Stimulated activated CD8-positive, alpha-beta memory T cell treated with anti-CD3 and anti-CD28 coated beads, Interleukin-4, amount 100 ng/mL, for 4 hours (primary cell): ENCODE data around the gene KRTAP19-2.
"Not testable (repeated sequence)": the region's sequence is repeated elsewhere in the genome, so short reads cannot be mapped to it uniquely, and the experiment has no call there.

ENCODE experiments used
- DNase-seq, 2 donors: peaks; one replicate each; pipeline ENCODE4 v3.0.0-alpha.2; 2020; ENCODE audit warnings: low read depth in 2 of 2, low spot score in 1 of 2

KRTAP19-2 gene

DNA sequence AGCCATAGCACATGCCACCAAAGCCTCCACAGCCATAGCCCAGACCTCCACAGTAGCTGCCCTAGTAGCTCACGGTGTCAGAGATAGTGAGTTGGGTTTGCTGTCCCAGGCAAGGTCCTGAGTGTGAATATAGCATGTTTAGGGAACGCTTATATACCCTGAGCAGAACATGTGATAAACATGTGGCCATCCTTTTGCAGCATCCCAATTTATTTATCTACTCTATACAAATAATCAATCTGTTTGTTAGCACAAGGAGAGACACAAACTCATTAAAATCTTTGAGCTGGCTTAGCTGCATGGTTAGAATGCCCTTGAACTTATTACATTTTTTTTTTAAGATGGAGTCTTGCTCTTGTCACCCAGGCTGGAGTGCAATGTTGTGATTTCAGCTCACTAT, at the start of gene KRTAP19-2:
Gene KRTAP19-2 (minus strand): TSS at position 101 of the 400 bp plus-strand sequence. CDS start 88 bp downstream, at position 13.
- no peak for DNase-seq

DNA sequence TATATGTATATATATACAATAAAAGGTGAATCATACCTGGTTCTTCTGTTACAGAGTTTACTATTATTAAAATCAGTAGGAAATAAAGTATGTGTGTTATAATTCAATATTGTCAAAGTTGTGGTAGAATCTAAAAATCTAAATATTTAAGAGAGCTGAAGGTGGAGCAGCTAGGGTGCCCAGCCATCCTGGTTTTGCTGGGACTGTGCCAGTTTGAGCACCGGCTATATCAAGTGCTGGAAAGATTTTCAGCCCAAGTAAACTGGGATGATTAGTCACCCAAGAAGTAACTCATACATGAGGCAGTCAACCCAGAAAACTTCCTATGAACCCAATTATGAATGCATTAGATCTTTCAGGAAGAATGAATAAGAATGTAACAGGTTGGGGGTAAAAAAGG, 31.6 kb upstream of the KRTAP19-2 start:
- DNase-seq, result no peak

GRCh38 chr21:30515681-30516080, 28.4 kb upstream of the KRTAP19-2 start:
- no peak for DNase-seq

DNA sequence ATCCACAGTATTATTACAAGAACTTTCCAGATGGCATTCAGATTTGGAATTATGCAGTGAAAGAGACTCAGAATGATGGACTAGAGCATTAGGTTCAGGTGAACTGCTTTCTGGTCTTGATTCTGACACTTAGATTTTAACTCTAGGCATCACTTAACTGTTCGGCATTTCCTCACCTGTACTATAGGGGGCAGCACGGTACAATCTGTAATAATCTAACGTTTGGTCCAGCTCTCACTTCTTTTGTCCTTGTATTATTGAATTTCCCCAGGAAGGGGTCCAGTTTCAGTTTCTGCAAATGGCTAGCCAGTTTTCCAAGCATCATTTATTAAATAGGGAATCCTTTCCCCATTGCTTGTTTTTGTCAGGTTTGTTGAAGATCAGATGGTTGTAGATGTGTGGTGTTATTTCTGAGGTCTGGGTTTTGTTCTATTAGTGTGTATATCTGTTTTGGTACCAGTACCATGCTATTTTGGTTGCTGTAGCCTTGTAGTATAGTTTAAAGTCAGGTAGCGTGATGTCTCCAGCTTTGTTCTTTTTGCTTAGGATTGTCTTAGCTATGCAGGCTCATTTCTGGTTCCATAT, 18.5 kb upstream of the KRTAP19-2 start:
- DNase-seq, result not testable (repeated sequence)

DNA sequence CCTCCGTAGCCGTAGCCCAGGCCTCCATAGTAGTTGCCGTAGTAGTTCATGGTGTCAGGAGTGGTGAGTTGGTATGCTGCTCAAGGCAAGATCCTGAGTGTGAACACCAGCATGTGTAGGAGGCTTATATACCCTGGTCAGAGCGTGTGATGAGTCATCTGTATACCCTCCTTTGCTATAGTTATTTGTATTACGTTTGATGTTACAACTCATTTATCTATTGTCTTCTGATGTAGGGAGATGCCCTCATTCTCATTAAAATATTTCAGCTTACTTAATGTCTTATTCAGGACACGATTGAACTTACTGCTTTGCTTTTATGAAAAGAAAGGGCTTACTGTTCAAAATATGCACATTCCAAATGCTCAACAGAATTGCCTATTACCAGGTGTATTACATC, 14.8 kb upstream of the KRTAP19-2 start, which contains the start of gene KRTAP19-5:
Gene KRTAP19-5 (minus strand): TSS at position 101 of the 400 bp plus-strand sequence. CDS start 51 bp downstream, at position 50.
- DNase-seq, result no peak

GRCh38 chr21:30497065-30497464, 9.8 kb upstream of the KRTAP19-2 start, which contains the start of gene KRTAP19-4:
TSS of gene KRTAP19-4 (minus strand) at chr21:30497165. CDS start at chr21:30497110, 55 bp downstream.
- no peak for DNase-seq

GRCh38 chr21:30491963-30492428, 4.8 kb upstream of the KRTAP19-2 start, which contains the start of gene KRTAP19-3:
TSS of gene KRTAP19-3 (minus strand) at chr21:30492013. CDS start at chr21:30491957, 56 bp downstream.
- no peak for DNase-seq

DNA sequence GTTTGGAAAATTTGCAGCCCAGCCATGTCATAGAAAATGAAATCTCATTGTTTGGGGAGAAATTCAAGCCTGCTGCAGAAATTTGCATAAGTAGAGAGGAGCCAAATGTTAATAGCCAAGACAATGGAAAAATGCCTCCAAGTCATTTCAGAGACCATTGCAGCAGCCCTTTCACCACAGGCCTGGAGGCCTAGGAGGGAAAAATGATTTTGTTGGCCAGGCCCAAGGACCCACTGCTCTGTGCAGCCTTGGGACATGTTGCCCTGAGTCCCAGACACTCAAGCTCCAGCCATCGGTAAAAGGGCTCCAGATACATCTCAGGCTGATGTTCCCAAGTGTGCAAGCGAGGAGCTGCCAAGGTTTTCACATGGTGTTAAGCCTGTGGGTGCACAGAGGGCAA, 1.1 kb downstream of the KRTAP19-2 start:
- DNase-seq, result no peak

GRCh38 chr21:30482130-30482529, 5.1 kb downstream of the KRTAP19-2 start:
- DNase-seq, result no peak

DNA sequence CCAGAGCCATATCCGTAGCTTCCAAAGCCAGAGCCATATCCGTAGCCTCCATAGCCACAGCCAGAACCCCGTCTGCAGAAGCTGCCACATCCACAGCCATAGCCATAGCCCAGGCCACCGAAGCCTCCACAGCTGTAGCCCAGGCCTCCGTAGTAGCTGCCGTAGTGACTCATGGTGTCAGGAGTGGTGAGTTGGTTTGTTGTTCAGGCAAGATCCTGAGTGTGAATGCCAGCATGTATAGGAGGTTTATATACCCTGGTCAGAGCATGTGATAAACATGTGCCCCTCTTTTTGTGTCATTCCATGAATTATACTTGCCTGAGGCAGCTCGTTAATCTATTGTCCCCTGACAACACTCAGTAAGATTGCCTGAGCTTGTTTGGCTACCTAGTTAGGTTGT, 7.1 kb downstream of the KRTAP19-2 start, which contains the start of gene KRTAP19-1:
Gene KRTAP19-1 (minus strand): TSS at position 223 of the 400 bp plus-strand sequence. CDS start 50 bp downstream, at position 173.
- DNase-seq, result no peak

- DNase-seq, result no peak
Measured at GRCh38 chr21:30479259-30479658, 8.0 kb downstream of the KRTAP19-2 start.

- no peak for DNase-seq
Measured at GRCh38 chr21:30478004-30478403, 9.2 kb downstream of the KRTAP19-2 start.

DNA sequence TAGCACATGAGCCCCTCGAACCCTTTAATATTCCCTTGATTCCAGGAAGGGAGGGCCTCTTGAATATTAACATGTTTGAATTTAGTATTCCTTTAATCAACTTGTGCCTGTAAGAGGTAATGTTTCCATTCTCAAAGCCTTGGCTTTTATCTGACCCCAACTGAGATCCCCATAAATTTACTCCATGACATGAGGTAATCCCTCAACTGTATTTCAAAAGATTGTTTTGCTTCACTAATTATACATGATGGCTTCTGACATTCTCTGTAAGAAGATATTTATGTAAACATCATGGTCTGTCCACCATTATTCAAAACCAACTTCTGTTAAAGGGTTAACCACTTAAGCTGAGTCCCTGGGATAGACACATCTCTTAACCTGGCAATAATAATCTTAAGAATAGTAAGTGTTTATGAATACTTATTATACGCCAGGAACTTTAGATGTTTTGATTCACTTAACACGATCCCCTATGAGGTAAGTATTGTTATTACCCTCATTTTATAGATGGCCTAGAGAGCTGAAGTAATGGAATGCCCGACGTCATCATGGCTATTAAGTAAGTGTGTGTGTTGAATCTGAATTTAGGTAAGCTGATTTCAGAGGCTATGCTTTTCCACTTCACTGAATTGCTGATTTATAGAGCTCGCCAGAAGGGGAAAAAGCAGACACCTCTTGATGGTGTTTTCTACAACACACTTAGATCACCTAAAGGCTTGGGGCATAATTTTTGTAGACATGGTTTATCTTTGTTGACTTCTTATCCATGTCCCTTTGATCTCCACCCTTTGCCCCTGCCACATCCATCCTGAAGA, 18.1 kb downstream of the KRTAP19-2 start:
- DNase-seq, result no peak

DNA sequence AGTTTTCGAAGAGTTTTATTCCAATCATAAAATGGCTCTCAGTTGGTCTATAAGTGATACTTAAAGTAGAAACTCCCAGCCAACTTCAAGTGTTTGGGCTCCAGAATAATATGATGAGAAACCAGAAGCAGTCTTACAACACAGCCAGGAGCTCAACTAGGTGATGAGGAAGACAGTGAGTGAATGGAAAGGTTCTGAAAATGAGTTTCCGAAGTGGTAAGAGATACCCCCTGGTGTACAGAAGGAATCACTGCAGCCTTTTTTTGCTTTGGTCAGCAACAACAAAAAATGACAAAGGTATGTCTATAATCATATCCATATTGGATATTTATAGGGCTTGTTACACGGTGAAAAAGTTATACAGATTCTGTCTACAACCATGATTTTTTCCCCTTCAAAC, 23.5 kb downstream of the KRTAP19-2 start:
- DNase-seq, result no peak

DNA sequence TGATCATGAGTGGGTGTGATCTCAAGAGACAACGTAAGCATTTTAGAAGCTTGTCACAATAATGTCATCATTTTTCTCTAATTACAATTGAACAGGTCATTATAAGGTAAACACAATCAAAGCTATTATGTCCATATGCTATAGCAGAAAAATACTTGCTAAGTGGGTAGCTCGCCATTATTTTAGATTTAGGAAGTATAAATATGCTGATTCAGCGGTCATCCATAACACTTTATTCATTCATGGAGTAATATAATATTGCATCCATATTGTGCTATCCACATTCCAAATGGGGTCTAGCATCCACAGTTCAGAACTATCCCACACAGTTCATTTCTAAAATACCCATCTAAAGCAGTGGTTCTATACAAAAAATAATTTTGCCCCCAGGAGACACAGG, 38.7 kb downstream of the KRTAP19-2 start:
- no peak for DNase-seq

- DNase-seq, result no peak
Measured at GRCh38 chr21:30447056-30447455, 40.2 kb downstream of the KRTAP19-2 start.

GRCh38 chr21:30444204-30444603, 43.0 kb downstream of the KRTAP19-2 start:
- DNase-seq, result no peak

DNA sequence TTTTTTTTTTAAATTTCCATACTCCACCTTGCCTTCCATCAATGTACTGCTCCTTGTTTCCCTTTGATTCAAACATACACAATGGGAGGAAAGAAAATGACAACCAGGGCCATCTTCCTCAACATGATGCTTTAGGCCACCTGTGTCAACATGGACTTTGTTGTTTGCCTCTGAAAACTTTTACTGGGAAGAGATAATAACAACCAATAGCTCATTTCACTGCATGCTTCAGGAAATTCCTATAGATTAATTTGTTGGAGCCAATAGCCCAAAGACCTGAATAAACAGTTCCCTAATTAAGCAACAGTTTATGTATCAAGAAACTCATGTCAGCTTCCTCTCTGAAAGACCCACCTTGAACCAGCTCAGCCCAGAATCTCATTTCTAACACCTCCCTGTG, 44.0 kb downstream of the KRTAP19-2 start:
- no peak for DNase-seq

- DNase-seq, result no peak
Measured at GRCh38 chr21:30439975-30440374, 47.3 kb downstream of the KRTAP19-2 start, which contains the start of gene KRTAP15-1. TSS of gene KRTAP15-1 (plus strand) at chr21:30440275. CDS start at chr21:30440328, 53 bp downstream.
